Chondrocyte (in vitro differentiated cells): ENCODE results near the gene ALDH5A1. TPM values are rescaled to one million over a fixed set of nuclear protein-coding genes. Genes with fewer than 3 reads are reported as not detected.

Source experiments
- DNase-seq: peaks from one replicate; pipeline ENCODE4 v3.0.0; 2021; ENCODE audit warnings: mixed read lengths, low spot score
- H3K27ac Mint-ChIP-seq: one replicate; pipeline ENCODE4 v1.8.0; 2021; ENCODE audit warnings: mild to moderate bottlenecking, moderate library complexity, mixed read lengths; ENCODE audit not compliant: unreplicated experiment
- H3K27me3 Mint-ChIP-seq: 2 replicates; pipeline ENCODE4 v1.8.0; 2021; ENCODE audit warnings: low read depth, mixed read lengths
- H3K36me3 Mint-ChIP-seq: 2 replicates; pipeline ENCODE4 v1.8.0; 2021; ENCODE audit warnings: low read depth, mixed read lengths
- H3K4me1 Mint-ChIP-seq: 2 replicates; pipeline ENCODE4 v1.8.0; 2021; ENCODE audit warnings: low read depth, mild to moderate bottlenecking, mixed read lengths
- H3K4me3 Mint-ChIP-seq: one replicate; pipeline ENCODE4 v1.8.0; 2021; ENCODE audit warnings: mild to moderate bottlenecking, moderate library complexity, mixed read lengths; ENCODE audit not compliant: unreplicated experiment
- H3K9me3 Mint-ChIP-seq: 2 replicates; pipeline ENCODE4 v1.8.0; 2021; ENCODE audit warnings: low read depth, mixed read lengths
- CTCF ChIP-seq: fragments of 200-600 bp; sonication (generic); IDR thresholded peaks from 2 replicates; pipeline ENCODE4 v1.5.0; 2021; ENCODE audit warnings: antibody characterized with exemption, mild to moderate bottlenecking, moderate library complexity
- total RNA-seq: library from RNA; stranded (reverse); gene quantifications from 3 replicates; pipeline ENCODE4 v1.2.1, GENCODE V29; 2021

The ALDH5A1 gene
- total RNA-seq, 1 donor from 2014 or later = 7.2 TPM

GRCh38 chr6:24472181-24472580 is 22.6 kb upstream of the ALDH5A1 start:
- DNase-seq = no peak
- Mint-ChIP-seq H3K27me3 (no peaks in the 10 kb centered on the region), H3K4me1 (peaks cover 29% of the 10 kb centered on the region), H3K36me3 (no peaks in the 10 kb centered on the region), H3K4me3 (no peak overlapping the region), H3K9me3 (no peaks in the 10 kb centered on the region), H3K27ac (no peak overlapping the region)
- no peak for TF ChIP-seq CTCF

- peaks cover 10% of the 10 kb centered on the region for H3K4me1 Mint-ChIP-seq
These were observed 18.1 kb upstream of the ALDH5A1 start for GRCh38 chr6:24476631-24477030.

GRCh38 chr6:24477070-24477469 is 17.7 kb upstream of the ALDH5A1 start:
- Mint-ChIP-seq H3K4me3 (no peak overlapping the region), H3K27me3 (no peaks in the 10 kb centered on the region), H3K9me3 (peaks cover 3% of the 10 kb centered on the region), H3K27ac (no peak overlapping the region), H3K36me3 (peaks cover 2% of the 10 kb centered on the region), H3K4me1 (peaks cover 5% of the 10 kb centered on the region)
- no peak for DNase-seq
- no peak for TF ChIP-seq CTCF

More at GRCh38 chr6:24476631-24477030, 18.1 kb upstream of the ALDH5A1 start:
- Mint-ChIP-seq H3K27ac (no peak overlapping the region), H3K4me3 (no peak overlapping the region), H3K27me3 (no peaks in the 10 kb centered on the region), H3K9me3 (peaks cover 3% of the 10 kb centered on the region), H3K36me3 (peaks cover 2% of the 10 kb centered on the region)
- no peak for TF ChIP-seq CTCF
- no peak for DNase-seq

- no peak for DNase-seq
- Mint-ChIP-seq H3K4me1 (peaks cover 10% of the 10 kb centered on the region), H3K4me3 (no peak overlapping the region), H3K27me3 (no peaks in the 10 kb centered on the region), H3K36me3 (peaks cover 2% of the 10 kb centered on the region), H3K27ac (no peak overlapping the region), H3K9me3 (peaks cover 3% of the 10 kb centered on the region)
- TF ChIP-seq CTCF = no peak
These were observed 15.9 kb upstream of the ALDH5A1 start for GRCh38 chr6:24478903-24479302.

GRCh38 chr6:24480705-24481104 is 14.1 kb upstream of the ALDH5A1 start:
- H3K4me1 Mint-ChIP-seq = peaks cover 18% of the 10 kb centered on the region
- peaks cover 2% of the 10 kb centered on the region for H3K36me3 Mint-ChIP-seq
- DNase-seq = no peak
- H3K4me3 Mint-ChIP-seq = no peak overlapping the region
- no peak overlapping the region for H3K27ac Mint-ChIP-seq
- H3K9me3 Mint-ChIP-seq = peaks cover 3% of the 10 kb centered on the region
- no peak for TF ChIP-seq CTCF
- H3K27me3 Mint-ChIP-seq = no peaks in the 10 kb centered on the region
